SIG-M5 (cell line): ENCODE data around the gene TARBP1.
"Not testable (repeated sequence)": the region's sequence is repeated elsewhere in the genome, so short reads cannot be mapped to it uniquely, and the experiment has no call there.

Experiments used
- DNase-seq: peaks from one replicate; lab custom pipeline; 2025; lab: John Stamatoyannopoulos, UW

The TARBP1 gene

GRCh38 chr1:234437423-234438171 is 41.4 kb downstream of the TARBP1 start:
- no peak for DNase-seq

GRCh38 chr1:234435620-234436019 is 43.4 kb downstream of the TARBP1 start:
- DNase-seq: no peak

GRCh38 chr1:234434706-234435105 is 44.3 kb downstream of the TARBP1 start:
- DNase-seq: no peak

GRCh38 chr1:234433563-234434285 is 45.3 kb downstream of the TARBP1 start:
- no peak for DNase-seq

- no peak for DNase-seq
Observed at GRCh38 chr1:234431255-234431654, 47.7 kb downstream of the TARBP1 start.

GRCh38 chr1:234430691-234431090 is 48.3 kb downstream of the TARBP1 start:
- no peak for DNase-seq

GRCh38 chr1:234429434-234429806 is 49.6 kb downstream of the TARBP1 start:
- DNase-seq: no peak

GRCh38 chr1:234427950-234428646 is 50.9 kb downstream of the TARBP1 start:
- no peak for DNase-seq

- DNase-seq: no peak
Observed at GRCh38 chr1:234413990-234414389, 65.0 kb downstream of the TARBP1 start.

GRCh38 chr1:234413485-234413884 is 65.5 kb downstream of the TARBP1 start:
- no peak for DNase-seq

- DNase-seq: no peak
Observed at GRCh38 chr1:234412830-234413229, 66.1 kb downstream of the TARBP1 start.

GRCh38 chr1:234409328-234409727 is 69.7 kb downstream of the TARBP1 start:
- no peak for DNase-seq

- DNase-seq: no peak
Observed at GRCh38 chr1:234408757-234409156, 70.2 kb downstream of the TARBP1 start.

GRCh38 chr1:234406871-234407270 is 72.1 kb downstream of the TARBP1 start:
- DNase-seq: no peak

GRCh38 chr1:234405676-234406075 is 73.3 kb downstream of the TARBP1 start:
- DNase-seq: no peak

- no peak for DNase-seq
Observed at GRCh38 chr1:234402939-234403338, 76.0 kb downstream of the TARBP1 start.

- no peak for DNase-seq
Observed at GRCh38 chr1:234401658-234402057, 77.3 kb downstream of the TARBP1 start.

GRCh38 chr1:234400773-234401172 is 78.2 kb downstream of the TARBP1 start:
- DNase-seq: no peak

GRCh38 chr1:234399515-234399914 is 79.5 kb downstream of the TARBP1 start:
- DNase-seq: not testable (repeated sequence)

GRCh38 chr1:234398849-234399381 is 80.1 kb downstream of the TARBP1 start:
- no peak for DNase-seq

- no peak for DNase-seq
Observed at GRCh38 chr1:234397732-234398131, 81.2 kb downstream of the TARBP1 start.

GRCh38 chr1:234396871-234397270 is 82.1 kb downstream of the TARBP1 start:
- DNase-seq: no peak

GRCh38 chr1:234396092-234396491 is 82.9 kb downstream of the TARBP1 start:
- DNase-seq: no peak
